Neural progenitor cell (in vitro differentiated cells): ENCODE measurements around the gene PEX14. TPM values are rescaled to one million over a fixed set of nuclear protein-coding genes. Genes with fewer than 3 reads are reported as not detected.

Source experiments
- DNase-seq: peaks from one replicate; pipeline ENCODE4 v3.0.0-alpha.2; 2016; ENCODE audit warnings: low spot score
- H2AFZ ChIP-seq: fragments of 200-600 bp; sonication (generic); replicated peaks from 2 replicates; pipeline ENCODE4 v1.6.1; 2016; ENCODE audit warnings: antibody characterized with exemption
- H3F3A ChIP-seq: fragments of 200-600 bp; sonication (generic); 2 replicates; pipeline ENCODE4 v1.6.1; 2016; ENCODE audit warnings: antibody characterized with exemption, low read depth
- H3K27ac ChIP-seq: fragments of 200-600 bp; sonication (generic); 2 replicates; pipeline ENCODE4 v1.5.1; 2016; ENCODE audit warnings: mild to moderate bottlenecking
- H3K27me3 ChIP-seq: fragments of 200-600 bp; sonication (generic); 2 replicates; pipeline ENCODE4 v1.6.1; 2016; ENCODE audit warnings: mild to moderate bottlenecking, moderate library complexity
- H3K36me3 ChIP-seq: fragments of 200-600 bp; sonication (generic); 2 replicates; pipeline ENCODE4 v1.5.1; 2016
- H3K4me1 ChIP-seq: fragments of 200-600 bp; sonication (generic); 2 replicates; pipeline ENCODE4 v1.6.1; 2016; ENCODE audit warnings: mixed run types
- H3K4me2 ChIP-seq: fragments of 200-600 bp; sonication (generic); 2 replicates; pipeline ENCODE4 v1.6.1; 2016
- H3K4me3 ChIP-seq: fragments of 200-600 bp; sonication (generic); 2 replicates; pipeline ENCODE4 v1.5.1; 2016
- H3K79me2 ChIP-seq: fragments of 200-600 bp; sonication (generic); 2 replicates; pipeline ENCODE4 v1.6.1; 2016; ENCODE audit warnings: low read depth
- H3K9ac ChIP-seq: fragments of 200-600 bp; sonication (generic); 2 replicates; pipeline ENCODE4 v1.6.1; 2016
- H3K9me3 ChIP-seq: fragments of 200-600 bp; sonication (generic); 2 replicates; pipeline ENCODE4 v1.5.1; 2016; ENCODE audit warnings: low read depth
- H4K20me1 ChIP-seq: fragments of 200-600 bp; sonication (generic); 2 replicates; pipeline ENCODE4 v1.6.1; 2016; ENCODE audit warnings: low read depth
- H3K27ac Mint-ChIP-seq: 3 replicates; pipeline ENCODE4 v1.8.0; 2021; ENCODE audit warnings: mixed read lengths
- H3K27me3 Mint-ChIP-seq: 2 replicates; pipeline ENCODE4 v1.8.0; 2022; ENCODE audit warnings: low read depth, mild to moderate bottlenecking, inconsistent platforms, moderate library complexity, mixed read lengths; ENCODE audit not compliant: insufficient read depth
- H3K36me3 Mint-ChIP-seq: 3 replicates; pipeline ENCODE4 v1.8.0; 2021; ENCODE audit warnings: mixed read lengths
- H3K4me1 Mint-ChIP-seq: 3 replicates; pipeline ENCODE4 v1.8.0; 2021; ENCODE audit warnings: mixed read lengths
- H3K4me3 Mint-ChIP-seq: 3 replicates; pipeline ENCODE4 v1.8.0; 2021; ENCODE audit warnings: mild to moderate bottlenecking, moderate library complexity, mixed read lengths
- H3K9me3 Mint-ChIP-seq: 3 replicates; pipeline ENCODE4 v1.8.0; 2020; ENCODE audit warnings: mixed read lengths
- CTCF ChIP-seq: fragments of 200-600 bp; sonication (generic); IDR thresholded peaks from 2 replicates; pipeline ENCODE4 v1.5.1; 2017; ENCODE audit warnings: antibody characterized with exemption, mild to moderate bottlenecking
- EZH2 ChIP-seq: fragments of 200-600 bp; sonication (generic); IDR thresholded peaks from 2 replicates; pipeline ENCODE4 v1.6.1; 2017; ENCODE audit warnings: antibody characterized with exemption, mild to moderate bottlenecking, moderate library complexity
- EZH2phosphoT487 ChIP-seq: fragments of 200-600 bp; sonication (generic); IDR thresholded peaks from 2 replicates; pipeline ENCODE4 v1.6.1; 2017; ENCODE audit warnings: antibody characterized with exemption
- total RNA-seq: library from RNA; depleted of rRNA; stranded (reverse); fragments of >200 nt; gene quantifications from 2 replicates; pipeline ENCODE4 v1.2.3, GENCODE V29; 2015; ENCODE audit warnings: low replicate concordance

The PEX14 gene
- total RNA-seq, 1 donor from 2014 or later: 9.3 TPM

GRCh38 chr1:10564063-10564462 lies 89.3 kb downstream of the PEX14 start:
- Mint-ChIP-seq H3K27me3 (no peaks in the 10 kb centered on the region), H3K4me3 (no peak overlapping the region), H3K4me1 (peaks cover 9% of the 10 kb centered on the region), H3K9me3 (peaks cover 19% of the 10 kb centered on the region), H3K36me3 (peaks cover 14% of the 10 kb centered on the region), H3K27ac (no peak overlapping the region)
- TF ChIP-seq CTCF: no peak
- no peak for TF ChIP-seq EZH2phosphoT487
- TF ChIP-seq EZH2: no peak
- H3K4me3 ChIP-seq: no peak overlapping the region
- H3F3A ChIP-seq: peaks cover under 1% of the 10 kb centered on the region
- no peaks in the 10 kb centered on the region for H3K79me2 ChIP-seq
- H3K9ac ChIP-seq: no peak overlapping the region
- H3K27ac ChIP-seq: no peak overlapping the region
- no peak for DNase-seq
- peaks cover 12% of the 10 kb centered on the region for H4K20me1 ChIP-seq
- H2AFZ ChIP-seq: no peak overlapping the region
- no peaks in the 10 kb centered on the region for H3K27me3 ChIP-seq
- H3K4me1 ChIP-seq: peaks cover 7% of the 10 kb centered on the region
- no peaks in the 10 kb centered on the region for H3K36me3 ChIP-seq
- no peaks in the 10 kb centered on the region for H3K9me3 ChIP-seq
- H3K4me2 ChIP-seq: no peak overlapping the region

DNA sequence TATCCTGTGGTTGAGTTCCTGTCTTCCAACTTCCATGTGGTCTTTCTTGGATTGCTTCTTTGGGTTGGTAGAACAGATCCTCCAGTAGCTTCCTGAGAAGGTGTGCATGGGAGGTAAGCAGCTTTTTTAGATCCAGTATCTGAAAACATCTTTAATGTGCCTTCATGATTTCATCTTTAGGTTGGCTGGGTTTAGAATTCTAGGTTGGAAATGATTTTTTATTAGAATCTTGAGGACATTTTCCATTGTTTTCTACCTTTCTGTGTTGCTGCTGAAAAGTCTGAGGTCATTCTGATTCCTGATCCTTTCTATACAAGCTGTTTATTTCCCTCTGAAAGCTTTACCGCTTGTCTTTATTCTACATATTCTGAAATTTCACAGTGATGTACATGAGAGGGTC lies 94.8 kb downstream of the PEX14 start:
- Histone ChIP-seq H3K4me2 (no peak overlapping the region), H3K27ac (no peak overlapping the region), H3K9me3 (no peaks in the 10 kb centered on the region), H3K4me1 (no peaks in the 10 kb centered on the region), H3K27me3 (no peaks in the 10 kb centered on the region), H4K20me1 (peaks cover 5% of the 10 kb centered on the region), H3K36me3 (no peaks in the 10 kb centered on the region), H3K4me3 (no peak overlapping the region), H3F3A (no peaks in the 10 kb centered on the region), H3K79me2 (no peaks in the 10 kb centered on the region), H2AFZ (no peak overlapping the region), H3K9ac (no peak overlapping the region)
- Mint-ChIP-seq H3K9me3 (peaks cover 11% of the 10 kb centered on the region), H3K36me3 (peaks cover 11% of the 10 kb centered on the region), H3K4me3 (no peak overlapping the region), H3K27ac (no peak overlapping the region), H3K4me1 (no peaks in the 10 kb centered on the region), H3K27me3 (no peaks in the 10 kb centered on the region)
- DNase-seq: no peak
- TF ChIP-seq CTCF (no peak), EZH2 (no peak), EZH2phosphoT487 (no peak)

DNA sequence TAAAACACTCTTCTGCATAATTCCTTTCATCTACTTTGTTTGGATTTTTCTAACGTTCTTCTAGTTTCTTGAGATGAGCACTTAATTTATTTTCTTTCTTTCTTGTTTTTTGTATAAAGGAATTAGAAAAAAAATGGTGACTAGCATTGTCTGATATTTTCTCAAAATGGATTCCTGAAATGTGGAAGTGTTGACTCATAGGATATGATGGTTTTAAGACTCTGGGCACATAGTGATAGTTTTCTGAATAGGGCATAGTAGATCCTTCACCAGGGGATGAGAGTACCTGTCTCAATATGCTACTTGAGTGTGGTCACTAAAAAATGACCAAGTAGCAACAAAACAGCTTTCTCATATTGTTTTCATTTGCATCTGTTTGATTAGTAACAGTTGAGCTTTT lies 100.9 kb downstream of the PEX14 start:
- no peak overlapping the region for H3K4me2 ChIP-seq
- no peaks in the 10 kb centered on the region for H3K36me3 ChIP-seq
- peaks cover 7% of the 10 kb centered on the region for H3K4me1 Mint-ChIP-seq
- peaks cover 4% of the 10 kb centered on the region for H3K9me3 Mint-ChIP-seq
- no peaks in the 10 kb centered on the region for H3K4me1 ChIP-seq
- no peak for TF ChIP-seq CTCF
- no peak for TF ChIP-seq EZH2
- no peak for TF ChIP-seq EZH2phosphoT487
- peaks cover 6% of the 10 kb centered on the region for H3K36me3 Mint-ChIP-seq
- no peak overlapping the region for H3K4me3 Mint-ChIP-seq
- no peak for DNase-seq
- no peak overlapping the region for H3K4me3 ChIP-seq
- no peaks in the 10 kb centered on the region for H3K79me2 ChIP-seq
- no peaks in the 10 kb centered on the region for H3F3A ChIP-seq
- no peak overlapping the region for H3K27ac Mint-ChIP-seq
- no peak overlapping the region for H3K9ac ChIP-seq
- H3K9me3 ChIP-seq: no peaks in the 10 kb centered on the region
- no peaks in the 10 kb centered on the region for H4K20me1 ChIP-seq
- no peak overlapping the region for H2AFZ ChIP-seq
- H3K27me3 ChIP-seq: no peaks in the 10 kb centered on the region
- no peak overlapping the region for H3K27ac ChIP-seq
- H3K27me3 Mint-ChIP-seq: no peaks in the 10 kb centered on the region

DNA sequence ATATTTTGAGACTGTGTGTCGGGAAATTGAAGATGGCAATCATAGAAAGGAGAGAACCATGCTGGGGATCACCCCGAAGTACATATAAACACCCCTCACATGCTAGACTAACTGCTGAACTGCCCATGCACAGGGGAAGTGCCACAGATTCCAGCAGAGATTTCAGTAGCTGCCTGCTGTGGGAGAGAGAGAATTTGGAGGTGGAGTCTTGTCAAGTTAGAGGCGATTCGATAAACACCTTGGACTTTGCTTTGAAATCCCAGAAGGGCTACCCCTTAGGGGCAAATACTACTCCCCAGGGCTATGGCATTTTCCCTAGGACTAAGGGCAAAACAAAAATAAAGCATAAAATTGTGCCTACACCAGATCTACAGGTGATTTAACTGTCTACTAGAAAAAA lies 103.3 kb downstream of the PEX14 start:
- H3K27ac ChIP-seq: no peak overlapping the region
- Mint-ChIP-seq H3K27me3 (peaks cover 2% of the 10 kb centered on the region), H3K27ac (no peak overlapping the region), H3K36me3 (peaks cover 4% of the 10 kb centered on the region), H3K4me1 (peaks cover 7% of the 10 kb centered on the region), H3K4me3 (no peak overlapping the region), H3K9me3 (peaks cover 6% of the 10 kb centered on the region)
- no peak overlapping the region for H3K4me2 ChIP-seq
- no peaks in the 10 kb centered on the region for H3F3A ChIP-seq
- no peaks in the 10 kb centered on the region for H3K36me3 ChIP-seq
- H3K79me2 ChIP-seq: no peaks in the 10 kb centered on the region
- DNase-seq: no peak
- H4K20me1 ChIP-seq: no peaks in the 10 kb centered on the region
- H3K9me3 ChIP-seq: no peaks in the 10 kb centered on the region
- H3K4me3 ChIP-seq: no peak overlapping the region
- TF ChIP-seq CTCF: no peak
- TF ChIP-seq EZH2: no peak
- TF ChIP-seq EZH2phosphoT487: no peak
- H3K4me1 ChIP-seq: no peaks in the 10 kb centered on the region
- H2AFZ ChIP-seq: no peak overlapping the region
- no peaks in the 10 kb centered on the region for H3K27me3 ChIP-seq
- no peak overlapping the region for H3K9ac ChIP-seq
